AG04449 (cell line): ENCODE data around the gene STRADA.

Experiments used
- CTCF ChIA-PET: fragments of 350-600 bp; formaldehyde crosslinking; extraction: SDS; loops from one replicate; lab custom pipeline; 2021; ENCODE audit warnings: antibody characterized with exemption; lab: Yijun Ruan, JAX
- POLR2A ChIA-PET: fragments of 400-600, 350-600 bp; formaldehyde crosslinking; extraction: SDS; loops from one replicate; lab custom pipeline; 2020; ENCODE audit warnings: antibody characterized with exemption, inconsistent platforms; lab: Yijun Ruan, JAX
- DNase-seq: peaks from one replicate; pipeline ENCODE4 v3.0.0-alpha.2; 2010; ENCODE audit warnings: low read depth, low spot score
- H3K4me3 ChIP-seq: 2 replicates; pipeline ENCODE4 v1.5.1; 2011; ENCODE audit warnings: low read depth, mild to moderate bottlenecking, control low read depth, low read length
- CTCF ChIP-seq: IDR thresholded peaks from one replicate; pipeline ENCODE4 v1.5.1; 2011; ENCODE audit warnings: mild to moderate bottlenecking, moderate library complexity, low read length, control low read depth, inconsistent platforms; ENCODE audit not compliant: insufficient read depth; ENCODE audit errors: missing control alignments

The STRADA gene

GRCh38 chr17:63707151-63707550 lies 34.4 kb downstream of the STRADA start:
- POLR2A ChIA-PET: no interaction called here
- no peak for TF ChIP-seq CTCF
- no peak overlapping the region for H3K4me3 ChIP-seq
- CTCF ChIA-PET: interaction anchor here (2.5 kb wide), 1 partner anchor 9 kb away, joined by 8 read pairs; no protein-coding TSS in a partner anchor
- DNase-seq: no peak

- no peak for TF ChIP-seq CTCF
- DNase-seq: no peak
- no peak overlapping the region for H3K4me3 ChIP-seq
- CTCF ChIA-PET: interaction anchor here (2.5 kb wide), 1 partner anchor 8 kb away, joined by 8 read pairs; no protein-coding TSS in a partner anchor
- POLR2A ChIA-PET: no interaction called here
Measured at GRCh38 chr17:63706336-63707082, 35.1 kb downstream of the STRADA start.

GRCh38 chr17:63705657-63706056 lies 35.9 kb downstream of the STRADA start:
- POLR2A ChIA-PET: no interaction called here
- H3K4me3 ChIP-seq: no peak overlapping the region
- no peak for TF ChIP-seq CTCF
- CTCF ChIA-PET: no interaction called here
- no peak for DNase-seq

DNA sequence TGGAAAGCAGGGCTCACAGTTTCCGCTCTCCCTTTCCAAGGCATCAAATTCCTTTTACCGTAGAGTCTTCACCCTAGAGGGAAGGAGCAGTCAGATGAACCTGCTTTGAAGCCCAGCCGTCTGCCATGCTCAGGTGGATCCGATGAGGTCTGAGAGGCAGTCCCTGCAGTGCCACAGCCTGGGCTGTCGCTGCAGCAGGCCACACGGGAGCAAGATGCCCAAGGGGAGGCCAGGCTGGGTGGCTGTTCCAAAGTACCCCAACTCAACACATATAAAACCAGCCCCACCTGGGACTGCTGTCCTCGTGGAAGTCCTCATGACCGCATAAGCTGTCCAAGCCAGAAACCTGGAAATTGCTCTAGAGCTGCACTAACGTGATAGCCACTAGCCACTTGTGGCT lies 36.8 kb downstream of the STRADA start:
- no peak for TF ChIP-seq CTCF
- ChIA-PET POLR2A (no interaction called here), CTCF (interaction anchor here (1.1 kb wide), 1 partner anchor 9 kb away, joined by 3 read pairs; no protein-coding TSS in a partner anchor)

GRCh38 chr17:63704259-63704576 lies 37.4 kb downstream of the STRADA start:
- POLR2A ChIA-PET: no interaction called here
- DNase-seq: no peak
- CTCF ChIA-PET: interaction anchor here (1.1 kb wide), 1 partner anchor 9 kb away, joined by 3 read pairs; no protein-coding TSS in a partner anchor
- TF ChIP-seq CTCF: no peak
- H3K4me3 ChIP-seq: no peak overlapping the region

More for the DNA sequence above, 36.8 kb downstream of the STRADA start:
- no peak overlapping the region for H3K4me3 ChIP-seq
- DNase-seq: no peak

GRCh38 chr17:63703556-63704258 lies 37.9 kb downstream of the STRADA start:
- no peak overlapping the region for H3K4me3 ChIP-seq
- no peak for TF ChIP-seq CTCF
- CTCF ChIA-PET: interaction anchor here (1.0 to 1.1 kb wide), 3 partner anchors 8 to 225 kb away, joined by 3 to 4 read pairs (median 3); no protein-coding TSS in a partner anchor
- DNase-seq: no peak
- POLR2A ChIA-PET: no interaction called here
